ENCODE data around the gene USF1.
A peak's percentile ranks its signal among the peaks of the same experiment; 100 is the strongest.

USF1 gene, protein sequence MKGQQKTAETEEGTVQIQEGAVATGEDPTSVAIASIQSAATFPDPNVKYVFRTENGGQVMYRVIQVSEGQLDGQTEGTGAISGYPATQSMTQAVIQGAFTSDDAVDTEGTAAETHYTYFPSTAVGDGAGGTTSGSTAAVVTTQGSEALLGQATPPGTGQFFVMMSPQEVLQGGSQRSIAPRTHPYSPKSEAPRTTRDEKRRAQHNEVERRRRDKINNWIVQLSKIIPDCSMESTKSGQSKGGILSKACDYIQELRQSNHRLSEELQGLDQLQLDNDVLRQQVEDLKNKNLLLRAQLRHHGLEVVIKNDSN

DNA sequence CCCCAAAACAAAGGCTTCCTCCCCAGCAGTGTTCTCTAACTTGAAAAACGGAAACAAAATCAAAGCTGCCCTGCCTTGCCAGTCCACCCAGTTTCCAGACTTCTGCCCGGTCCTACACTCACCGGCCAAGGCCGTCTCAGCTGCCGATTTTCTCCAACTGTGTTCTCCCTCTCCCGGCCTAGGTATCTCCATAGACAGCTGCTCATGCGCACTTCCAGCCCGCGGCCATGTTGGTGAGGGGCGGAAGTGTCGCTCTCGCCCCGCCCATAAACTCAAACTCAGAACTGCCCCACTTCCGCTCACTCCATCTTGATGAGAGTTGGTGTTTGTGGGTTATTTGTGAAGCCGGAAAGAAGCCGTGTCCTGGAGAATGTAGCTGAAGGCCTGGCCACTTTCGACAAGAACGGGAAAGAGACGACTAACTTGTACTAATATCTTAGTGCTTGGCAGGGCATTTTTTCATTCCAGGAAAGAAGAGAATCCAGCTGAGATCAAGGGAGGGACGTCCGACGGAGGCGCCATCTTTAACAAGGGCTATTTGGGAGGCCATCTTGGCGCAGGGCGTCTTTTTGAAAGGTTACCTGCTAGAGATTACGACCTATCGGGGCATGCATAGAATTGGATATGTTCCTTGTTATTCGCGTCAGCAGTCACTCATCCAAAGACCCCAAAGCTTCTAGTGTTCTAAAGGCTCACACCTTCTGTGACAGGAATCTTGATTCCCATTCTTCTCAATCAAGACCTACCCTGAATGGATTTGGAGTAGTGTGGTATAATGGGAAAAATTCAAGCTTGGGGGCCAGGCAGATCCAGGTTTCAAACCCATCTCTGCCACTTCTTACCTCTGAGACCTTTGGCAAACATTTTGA, at the start of gene USF1:
Gene USF1 (minus strand): TSS at position 242 of the 869 bp plus-strand sequence. CDS start 2,702 bp downstream, outside the sequence.
- peak; percentile 81 to 84 for DNase-seq (ENCODE audit: low read depth in 2 of 2)

DNA sequence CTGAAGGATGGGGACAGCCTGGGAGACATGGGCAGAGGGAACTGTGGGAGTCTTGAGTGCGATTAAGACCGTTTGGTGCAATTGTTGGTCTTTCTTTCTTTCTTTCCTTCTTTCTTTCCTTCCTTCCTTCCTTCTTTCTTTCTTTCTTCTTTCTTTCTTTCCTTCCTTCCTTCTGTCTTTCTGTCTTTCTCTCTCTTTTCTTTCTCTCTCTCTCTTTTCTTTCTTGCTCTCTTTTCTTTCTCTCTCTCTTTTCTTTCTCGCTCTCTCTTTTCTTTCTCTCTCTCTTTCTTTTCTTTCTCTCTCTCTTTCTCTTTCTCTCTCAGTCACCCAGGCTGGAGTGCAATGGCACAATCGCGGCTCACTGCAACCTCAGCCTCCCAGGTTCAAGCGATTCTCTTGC, 49.5 kb upstream of the USF1 start:
- DNase-seq (ENCODE audit: low read depth in 2 of 2) = no peak

DNA sequence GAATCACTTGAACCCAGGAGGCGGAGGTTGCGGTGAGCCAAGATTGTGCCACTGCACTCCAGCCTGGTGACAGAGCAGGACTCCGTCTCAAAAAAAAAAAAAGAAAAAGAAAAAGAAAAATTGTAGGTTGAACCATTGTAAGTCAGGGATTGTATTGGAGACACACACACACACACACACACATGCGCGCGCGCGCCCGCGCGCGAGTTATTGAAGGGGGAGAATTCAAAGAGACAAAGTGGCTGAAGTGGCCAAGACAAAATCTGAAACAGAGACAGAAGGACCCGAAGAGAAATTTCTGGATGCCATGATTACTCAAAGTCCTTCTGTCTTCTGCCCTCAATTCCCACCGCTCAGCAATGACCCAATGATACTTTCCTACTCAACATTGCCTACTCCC, 48.7 kb upstream of the USF1 start:
- DNase-seq (ENCODE audit: low read depth in 2 of 2) = no peak

DNA sequence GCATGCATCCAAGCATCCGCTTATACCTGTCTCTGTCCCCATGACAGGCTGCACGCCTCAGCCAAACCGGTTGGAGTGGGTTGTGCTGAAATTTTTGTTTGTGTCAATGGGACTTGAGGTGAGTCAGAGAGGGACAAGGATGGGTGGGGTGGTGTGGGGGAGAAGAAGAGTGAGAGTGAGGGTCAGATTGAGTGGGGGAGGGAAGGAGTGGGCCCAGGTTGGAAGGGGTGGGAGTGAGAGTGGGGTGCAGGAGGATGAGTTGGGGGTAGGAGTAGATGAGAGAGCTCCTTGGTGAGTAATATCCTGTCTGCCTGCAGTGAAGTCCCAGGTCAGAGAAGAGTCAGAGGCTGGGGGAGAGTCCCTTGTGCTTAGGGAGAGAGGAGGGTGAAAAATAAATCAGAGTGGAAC, 46.8 kb upstream of the USF1 start:
- peak; percentile 27 to 39 for DNase-seq (ENCODE audit: low read depth in 2 of 2)

DNA sequence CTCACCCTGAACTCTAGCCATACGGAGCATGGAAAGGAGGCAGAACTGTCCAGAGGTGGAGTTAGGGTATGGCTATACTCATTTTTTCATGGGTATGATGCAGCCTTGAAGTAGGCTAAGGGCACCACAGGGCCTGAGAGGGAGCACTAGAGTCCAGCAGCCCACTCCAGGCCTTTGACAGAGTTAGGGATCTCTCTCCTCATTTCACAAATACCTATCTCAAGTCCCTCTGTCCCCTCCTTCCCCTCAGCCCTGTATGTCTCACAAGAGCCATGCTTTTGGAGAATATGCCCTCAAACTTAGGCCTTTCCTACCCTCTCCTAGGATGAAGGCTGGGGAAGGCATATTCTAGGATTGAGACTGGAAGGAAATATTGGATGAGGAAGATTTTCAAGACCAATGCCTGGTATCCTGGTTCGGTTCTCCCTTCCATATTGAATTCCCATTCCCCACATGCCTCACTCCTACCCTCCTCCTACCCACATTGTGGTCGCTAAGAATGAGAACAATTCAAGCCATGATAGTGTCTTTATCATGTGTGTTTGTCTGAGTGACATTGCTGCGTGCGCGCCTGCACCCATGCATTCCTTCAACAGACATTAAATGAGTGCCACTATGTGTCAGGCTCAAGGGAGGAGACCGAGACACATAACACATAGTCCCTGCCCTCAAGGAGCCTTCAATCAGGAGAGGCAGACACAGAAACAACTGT, 46.2 kb upstream of the USF1 start:
- DNase-seq (ENCODE audit: low read depth in 2 of 2) = no peak

DNA sequence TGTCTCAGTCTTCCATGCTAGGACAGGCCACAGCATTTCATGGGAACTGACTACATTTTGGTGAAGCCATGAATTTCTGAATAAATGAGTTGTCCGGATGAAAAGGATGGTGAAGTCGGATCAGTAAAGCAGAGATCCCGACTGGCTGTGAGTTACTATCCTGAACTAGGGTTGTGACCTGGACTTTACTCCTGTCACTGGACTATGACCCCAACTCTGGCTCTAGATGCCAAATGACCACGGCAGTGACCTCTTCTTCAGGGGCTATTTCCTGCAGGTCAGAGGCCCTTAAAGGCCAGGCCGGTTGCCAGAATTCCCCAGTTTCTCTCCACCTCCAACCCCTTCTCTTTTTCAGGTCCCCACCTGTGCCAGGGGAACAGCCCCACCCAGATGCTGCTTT, 45.3 kb upstream of the USF1 start:
- DNase-seq (ENCODE audit: low read depth in 2 of 2) = no peak

DNA sequence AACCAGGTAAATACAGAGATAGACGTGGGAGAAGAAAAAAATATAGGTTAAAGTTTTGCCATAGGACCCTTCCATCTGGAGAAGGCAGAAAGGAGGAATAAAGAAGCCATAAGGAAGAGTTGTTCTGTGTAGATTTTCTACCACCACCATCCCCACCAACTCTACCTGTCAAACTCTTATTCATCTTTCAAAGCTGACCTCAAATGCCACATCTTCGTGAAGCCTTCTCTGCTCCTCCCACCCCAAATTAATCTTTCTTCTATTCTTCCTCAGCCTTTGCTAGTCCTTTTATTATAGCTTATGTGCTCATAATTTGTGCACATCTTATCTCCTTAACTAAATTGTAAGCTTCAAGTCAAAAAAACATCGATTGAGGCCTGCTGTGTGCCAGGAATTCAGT, 44.8 kb upstream of the USF1 start:
- no peak for DNase-seq (ENCODE audit: low read depth in 2 of 2)

DNA sequence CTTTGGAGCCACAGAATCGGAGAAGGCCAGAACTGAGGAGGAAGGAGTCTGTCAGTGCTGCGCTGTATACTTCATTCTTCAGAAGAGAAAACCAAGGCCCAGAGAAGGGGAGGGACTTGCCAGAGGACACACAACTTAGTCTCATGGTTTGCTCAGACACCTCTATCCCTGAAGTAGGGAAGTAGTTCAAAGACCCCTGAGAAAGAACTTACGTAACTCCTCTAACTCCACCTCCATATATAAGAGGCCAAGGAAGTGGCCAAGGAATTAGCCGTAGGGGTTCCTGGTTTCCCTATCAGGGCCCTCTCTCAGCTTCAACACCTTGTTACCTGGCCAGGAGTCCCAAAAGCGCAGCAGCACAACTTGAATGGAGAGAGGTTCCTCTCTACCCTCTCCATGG, 44.2 kb upstream of the USF1 start:
- DNase-seq (ENCODE audit: low read depth in 2 of 2) = no peak

DNA sequence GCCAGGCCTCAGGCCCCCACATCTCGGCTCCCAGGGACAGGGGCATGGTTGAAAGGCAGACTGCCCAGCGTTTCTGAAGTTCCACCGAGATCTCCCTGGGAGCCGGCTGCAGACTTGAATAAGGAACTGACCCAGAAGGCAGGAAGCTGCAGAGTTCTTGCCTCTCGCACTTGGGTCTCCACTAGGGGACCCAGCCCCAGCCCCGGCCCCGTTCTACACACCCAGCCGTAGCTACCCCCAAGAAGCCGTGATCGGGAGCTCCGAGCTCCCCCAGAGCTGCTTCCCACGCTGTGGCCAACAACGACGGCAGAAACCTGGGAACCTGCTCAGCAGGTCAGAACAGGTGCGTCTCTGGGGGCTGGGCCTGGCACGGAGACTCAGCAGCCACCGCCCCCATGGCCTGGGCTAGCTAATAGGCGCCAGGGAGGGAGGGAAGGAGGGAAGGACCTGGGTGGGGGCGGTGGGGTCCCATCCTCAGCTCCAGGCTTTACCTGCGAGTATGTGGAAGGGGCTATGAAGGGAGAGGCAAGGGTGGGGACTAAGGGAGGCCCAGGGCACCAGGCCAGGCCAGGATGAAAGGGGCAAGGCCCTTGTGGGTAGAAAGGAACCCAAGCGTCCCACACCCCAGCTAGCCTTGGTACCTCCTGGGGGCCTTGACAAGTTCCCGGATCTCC, 43.6 kb upstream of the USF1 start, which contains the start of gene NECTIN4:
Gene NECTIN4 (minus strand): TSS at position 308 of the 674 bp plus-strand sequence. CDS start 262 bp downstream, at position 46.
- no peak for DNase-seq (ENCODE audit: low read depth in 2 of 2)

DNA sequence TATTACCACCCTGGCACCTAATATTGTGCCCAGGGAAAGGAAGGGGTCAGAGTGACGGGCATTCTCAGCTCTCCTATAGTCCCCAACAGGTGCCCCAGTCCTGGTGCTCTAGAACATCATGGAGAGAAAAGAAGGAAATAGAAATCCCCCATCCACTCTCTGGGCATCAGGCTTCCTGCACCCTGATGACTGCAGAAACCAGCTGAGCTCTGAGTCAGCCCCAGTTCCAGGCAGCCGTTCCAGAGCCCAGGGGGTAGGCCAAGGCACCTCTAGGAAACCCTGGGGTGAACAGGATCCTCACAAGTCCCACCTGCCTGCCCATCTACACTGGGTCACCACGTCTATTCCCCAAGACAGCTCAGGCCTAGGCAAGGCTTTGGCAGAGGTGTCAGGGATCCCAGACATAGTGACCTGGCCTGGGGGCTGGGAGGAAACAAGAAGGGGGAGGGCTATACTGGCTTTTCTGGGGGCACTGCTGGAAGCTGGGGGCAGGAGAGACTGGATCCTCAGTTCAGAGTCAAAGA, 42.9 kb upstream of the USF1 start:
- no peak for DNase-seq (ENCODE audit: low read depth in 2 of 2)

DNA sequence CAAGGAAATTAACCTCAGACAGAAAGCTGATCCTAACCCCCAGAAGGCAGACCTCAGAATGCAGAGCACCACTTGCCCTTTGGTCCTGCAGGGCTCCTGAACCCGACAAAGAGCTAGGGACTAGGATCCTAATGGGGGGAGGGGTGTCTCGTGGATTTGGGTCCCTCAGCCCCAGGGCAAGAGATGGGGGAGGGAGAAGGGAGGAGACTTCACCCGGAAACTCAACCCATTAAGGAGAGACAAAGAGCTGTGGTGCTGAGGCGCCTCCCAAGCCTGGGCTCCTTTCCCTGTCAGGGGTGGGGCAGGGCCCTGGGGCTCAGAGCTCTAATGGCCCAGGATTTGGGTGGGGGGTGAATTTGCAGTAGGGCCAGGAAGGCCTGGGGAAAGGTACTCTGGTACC, 40.7 kb upstream of the USF1 start:
- DNase-seq (ENCODE audit: low read depth in 2 of 2) = no peak

DNA sequence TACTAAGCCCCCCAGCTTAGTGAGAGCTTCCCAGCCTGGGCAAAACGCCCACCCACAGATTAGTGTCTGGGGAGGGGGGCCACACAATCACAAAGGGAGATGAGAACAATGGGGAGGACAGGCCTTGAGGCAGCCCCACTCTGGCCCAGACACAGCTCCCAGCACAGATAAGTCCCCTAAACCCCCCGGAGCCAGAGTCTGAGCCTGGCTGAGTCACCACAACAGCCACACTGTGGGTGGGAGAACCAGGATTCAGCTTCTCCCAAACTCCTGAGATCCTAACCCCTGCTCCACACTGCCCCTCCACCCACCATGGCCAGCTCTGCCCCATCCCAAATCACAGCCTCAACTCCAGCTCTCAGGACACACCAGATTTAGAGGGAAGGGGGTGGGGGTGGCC, 39.4 kb upstream of the USF1 start:
- DNase-seq (ENCODE audit: low read depth in 2 of 2) = no peak

DNA sequence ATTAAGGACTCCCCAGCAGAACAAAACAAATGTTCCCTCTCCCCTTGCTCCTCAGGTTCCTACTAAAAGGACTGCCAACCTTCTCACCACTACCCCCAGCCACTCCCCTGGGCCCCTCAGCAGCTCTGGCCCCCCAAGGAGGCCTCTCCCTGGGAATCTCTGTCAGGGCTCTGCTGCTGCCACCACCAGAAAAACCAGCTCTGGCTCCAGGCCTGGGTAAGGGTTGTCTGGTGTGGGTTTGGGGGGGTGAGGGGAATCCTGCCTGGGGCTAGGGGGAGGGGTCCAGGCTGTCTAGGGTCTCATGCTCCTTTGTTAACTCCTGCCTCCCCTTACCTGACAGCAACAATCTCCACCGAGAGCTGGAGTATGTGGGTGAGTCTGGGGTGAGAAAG, 38.8 kb upstream of the USF1 start:
- DNase-seq (ENCODE audit: low read depth in 2 of 2) = no peak

DNA sequence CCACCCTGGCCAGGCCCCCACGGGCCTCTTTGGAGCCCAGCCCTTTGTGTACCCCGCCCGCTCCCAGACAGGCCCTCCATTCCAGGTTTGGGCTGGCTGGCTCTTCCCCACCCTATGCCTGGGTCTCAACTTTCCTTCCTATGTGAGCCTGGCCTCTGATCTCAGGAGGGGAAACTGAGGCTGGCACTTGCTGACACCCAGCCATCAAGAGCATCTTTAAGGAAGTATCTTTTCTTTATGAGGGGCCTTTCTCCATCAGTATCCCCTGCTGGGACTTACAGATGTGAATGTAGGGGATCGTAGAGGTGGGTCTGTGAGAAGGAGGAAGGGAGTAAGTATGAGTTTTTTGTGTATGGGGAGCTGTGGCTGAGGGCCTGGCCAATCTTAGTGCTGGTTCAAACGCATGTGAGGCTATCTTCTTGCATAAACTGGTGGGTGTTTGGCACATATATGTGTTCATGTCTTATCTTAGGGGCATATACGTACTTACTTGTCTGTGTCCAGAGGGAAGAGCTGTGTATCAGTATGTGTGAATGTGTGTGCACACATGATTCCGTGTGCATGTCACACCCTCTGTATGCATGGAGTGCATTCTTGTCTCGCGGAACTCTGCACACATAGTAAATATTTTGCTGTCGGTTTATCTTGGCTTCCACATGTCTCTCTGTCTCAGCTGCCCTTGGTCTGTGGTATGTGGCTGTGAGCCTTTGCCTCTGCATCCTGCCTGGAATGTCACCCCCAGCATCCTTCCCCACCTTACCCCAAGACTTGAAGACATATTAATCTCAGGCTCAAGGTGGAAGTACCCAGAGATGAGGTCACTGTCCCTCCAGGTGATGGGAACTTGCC, 38.2 kb upstream of the USF1 start:
- no peak for DNase-seq (ENCODE audit: low read depth in 2 of 2)

DNA sequence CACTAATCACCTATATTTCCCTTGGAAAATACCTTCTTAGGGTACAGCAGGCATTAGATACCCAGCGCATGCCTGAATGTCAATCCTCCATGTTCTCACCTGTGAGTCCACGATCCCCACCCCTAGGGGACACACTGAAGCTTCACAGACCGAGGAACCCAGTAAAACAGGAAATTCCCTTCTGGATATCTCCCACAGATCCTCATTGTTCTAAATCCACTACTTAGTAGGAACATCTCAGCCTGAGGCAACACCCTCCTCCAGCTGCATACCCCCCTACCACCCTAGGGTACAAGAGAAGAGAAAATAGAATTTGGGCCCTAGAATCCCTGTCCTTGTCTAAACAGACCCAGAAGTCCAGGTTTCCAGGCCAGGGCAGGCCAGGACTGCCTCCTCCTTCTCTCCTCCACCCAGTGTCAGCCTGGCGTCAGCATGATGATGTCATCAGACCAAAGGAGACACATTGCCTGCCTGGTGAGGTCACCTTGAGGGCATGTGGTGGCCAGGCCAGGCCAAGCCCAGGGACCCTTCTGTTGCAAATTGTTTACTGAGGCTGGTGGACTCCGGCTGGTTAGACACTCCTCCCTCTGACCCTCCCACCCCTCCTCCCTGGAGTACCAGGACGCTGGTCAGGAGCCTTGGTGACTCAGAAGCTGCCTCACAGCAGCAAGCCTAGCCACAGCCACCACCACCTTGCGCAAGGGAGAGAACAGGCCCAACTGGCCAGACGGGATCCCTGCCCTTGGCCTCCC, 37.4 kb upstream of the USF1 start:
- no peak for DNase-seq (ENCODE audit: low read depth in 2 of 2)

DNA sequence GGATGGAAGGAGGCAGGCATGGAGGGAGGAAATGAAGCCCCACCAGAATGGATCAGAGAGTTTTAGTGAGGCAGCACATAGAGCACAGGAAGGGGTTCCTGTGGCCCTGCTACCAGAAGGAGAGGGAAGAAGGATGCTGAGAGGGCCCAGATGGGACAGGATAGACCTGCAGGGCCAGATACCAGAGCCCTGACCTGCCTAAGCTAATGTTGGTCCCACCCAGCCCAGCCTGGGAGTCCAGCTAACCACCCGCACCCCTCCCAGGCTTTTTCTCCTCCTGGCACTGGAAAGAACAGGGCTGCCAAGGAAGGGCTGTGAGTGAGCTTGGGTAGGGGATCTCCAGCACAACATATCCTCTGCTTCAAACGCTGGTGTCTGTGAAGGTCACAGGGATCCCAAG, 36.7 kb upstream of the USF1 start:
- DNase-seq (ENCODE audit: low read depth in 2 of 2) = no peak

DNA sequence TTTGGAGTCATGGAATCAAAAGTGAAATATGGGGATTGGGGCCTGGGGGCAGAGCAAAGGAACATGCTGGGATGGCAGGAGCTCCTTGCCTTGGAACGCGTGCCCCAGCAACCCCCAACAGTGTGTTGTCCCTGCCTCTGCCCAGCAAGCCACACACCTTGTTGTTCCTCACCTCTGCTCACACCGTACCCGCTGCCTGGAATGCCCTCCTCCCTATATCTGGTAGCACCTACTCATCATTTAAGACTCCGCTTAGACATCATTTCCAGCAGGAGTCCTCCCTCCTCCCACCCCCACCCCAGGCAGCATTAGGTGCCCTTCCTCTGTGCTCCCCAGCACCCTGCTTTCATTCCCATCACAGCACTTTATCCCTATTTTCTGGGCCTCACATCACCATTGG, 35.7 kb upstream of the USF1 start:
- DNase-seq (ENCODE audit: low read depth in 2 of 2) = no peak

DNA sequence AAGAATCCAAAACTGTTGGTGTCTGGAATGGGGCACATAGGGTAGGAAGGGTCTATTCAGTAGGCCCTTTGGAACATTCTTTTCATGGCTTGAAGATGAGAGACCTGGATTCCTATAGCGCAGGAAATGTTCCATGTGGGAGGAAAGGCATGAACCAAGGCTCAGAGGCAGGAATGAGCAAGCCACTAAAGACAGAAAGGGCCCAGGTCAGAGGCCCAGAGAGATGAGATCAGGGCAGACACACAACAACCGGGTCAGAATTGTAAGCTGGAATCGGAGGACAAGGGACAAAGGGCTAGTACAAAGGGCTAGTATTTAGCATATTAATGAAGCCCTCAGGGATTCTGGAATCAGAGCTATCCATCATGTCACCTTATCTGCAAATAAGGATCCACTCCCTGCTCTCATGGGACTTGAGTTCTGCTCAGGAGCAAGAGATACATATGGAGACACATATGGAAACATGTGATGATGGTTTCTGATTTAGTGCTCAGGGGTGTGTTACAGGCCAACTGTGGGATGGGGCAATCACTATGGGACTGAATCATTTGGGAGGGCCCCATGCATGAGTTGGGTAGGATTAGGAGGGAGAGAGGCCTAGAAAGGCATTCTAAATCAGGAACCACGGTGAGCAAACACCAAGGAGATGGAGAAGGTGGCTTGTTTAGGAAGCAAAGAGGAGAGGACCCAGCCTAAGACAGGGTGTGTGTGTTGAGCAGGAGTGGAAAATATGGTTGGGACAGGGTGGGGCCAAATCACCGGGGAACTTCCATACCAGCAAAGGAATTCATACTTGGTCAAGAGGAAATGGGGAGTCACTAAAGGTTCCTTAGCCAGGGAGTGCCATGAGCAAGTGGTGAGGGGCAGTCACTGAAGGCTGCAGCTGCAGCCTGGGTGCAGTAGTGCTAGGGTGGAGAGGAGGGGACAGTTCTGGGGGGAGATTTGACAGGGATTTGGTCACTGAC, 34.9 kb upstream of the USF1 start:
- DNase-seq (ENCODE audit: low read depth in 2 of 2) = no peak
